LNCAP (cell line): Measurements from ENCODE around the gene MYO18B.

Source experiments
- CTCF ChIP-seq: fragments of 450-650 bp; IDR thresholded peaks from 2 replicates; pipeline ENCODE4 v1.5.1; 2017; ENCODE audit warnings: mild to moderate bottlenecking

MYO18B gene

GRCh38 chr22:25706197-25706596 lies 35.8 kb upstream of the MYO18B start:
- no peak for TF ChIP-seq CTCF

- no peak for TF ChIP-seq CTCF
Measured at GRCh38 chr22:25709758-25710157, 32.2 kb upstream of the MYO18B start.

GRCh38 chr22:25710501-25710900 lies 31.5 kb upstream of the MYO18B start:
- no peak for TF ChIP-seq CTCF

- no peak for TF ChIP-seq CTCF
Measured at GRCh38 chr22:25711491-25711890, 30.5 kb upstream of the MYO18B start.

DNA sequence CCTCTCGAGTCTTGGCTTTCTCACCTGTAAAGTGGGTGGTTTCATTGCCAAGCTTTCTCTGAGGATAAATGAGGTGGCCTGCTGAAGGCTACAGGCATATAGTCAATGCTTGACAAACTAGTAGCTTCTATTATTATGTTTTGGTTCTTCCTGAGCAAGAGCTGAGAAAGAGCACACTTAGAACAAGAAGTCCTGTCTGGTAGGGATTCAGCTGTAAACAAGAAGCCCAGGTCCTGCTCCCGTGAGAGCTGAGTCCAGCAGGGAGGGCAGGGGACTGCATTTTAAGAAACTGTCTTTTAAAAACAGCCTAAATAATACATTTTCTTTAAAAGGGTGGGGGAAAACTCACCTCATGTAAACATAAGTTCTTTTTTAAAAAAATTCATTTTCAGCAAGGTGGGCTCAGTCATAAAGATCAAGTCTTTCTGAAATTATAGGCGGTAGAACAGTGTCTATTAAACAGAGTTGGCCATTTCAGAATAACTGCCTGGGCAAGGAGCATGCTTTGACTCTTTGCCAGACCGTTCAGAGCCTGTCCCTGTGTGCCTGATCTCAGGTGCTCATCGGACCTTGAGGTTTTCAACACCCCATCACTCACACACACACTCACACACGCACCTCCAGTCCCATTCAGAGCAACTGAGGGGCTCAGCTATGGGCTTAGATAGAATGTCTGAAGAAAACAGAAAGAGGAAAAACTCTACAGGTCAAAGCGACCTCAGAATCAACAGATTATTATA lies 29.2 kb upstream of the MYO18B start:
- no peak for TF ChIP-seq CTCF

DNA sequence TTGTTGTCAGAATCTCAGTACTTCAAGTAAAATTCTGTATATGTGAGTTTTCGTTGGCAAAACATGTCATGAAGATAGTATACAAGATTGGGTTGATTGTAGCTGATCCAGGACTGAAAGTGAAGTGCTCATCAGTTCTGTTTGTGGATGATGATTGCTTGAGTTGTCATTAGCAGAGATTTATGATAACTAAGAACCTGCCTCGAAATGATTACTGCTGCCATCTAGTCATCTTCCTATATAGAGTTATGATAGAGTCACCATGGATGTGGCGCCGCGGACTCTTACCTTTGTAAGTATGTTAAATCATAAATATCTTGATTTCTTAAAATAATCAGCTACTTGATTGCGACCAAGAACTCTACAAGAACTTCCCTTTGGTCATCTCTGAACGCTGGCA lies 27.9 kb upstream of the MYO18B start:
- no peak for TF ChIP-seq CTCF

GRCh38 chr22:25714739-25715138 lies 27.2 kb upstream of the MYO18B start:
- TF ChIP-seq CTCF, result no peak

- no peak for TF ChIP-seq CTCF
Measured at GRCh38 chr22:25716637-25717036, 25.4 kb upstream of the MYO18B start.
